Fibroblast of the aortic adventitia (primary cell): Measurements from ENCODE around the gene FJX1. TPM values are rescaled to one million over a fixed set of nuclear protein-coding genes. Genes with fewer than 3 reads are reported as not detected.

ENCODE experiments used
- DNase-seq: peaks from one replicate; pipeline ENCODE4 v3.0.0-alpha.2; 2010; ENCODE audit warnings: low read depth
- H3K4me3 ChIP-seq: 2 replicates; pipeline ENCODE4 v1.5.1; 2011; ENCODE audit warnings: low read depth, mild to moderate bottlenecking, control low read depth, low read length, moderate library complexity
- CTCF ChIP-seq: IDR thresholded peaks from 2 replicates; pipeline ENCODE4 v1.5.1; 2011; ENCODE audit warnings: mild to moderate bottlenecking, low read length, control low read depth, inconsistent platforms; ENCODE audit not compliant: insufficient read depth
- total RNA-seq: library from RNA; depleted of rRNA; stranded (reverse); fragments of >200 nt; gene quantifications from 2 replicates; pipeline ENCODE4 v1.2.3, GENCODE V29; 2012; ENCODE audit warnings: low replicate concordance

The FJX1 gene
- total RNA-seq, 1 donor, result 78.2 TPM

- no peak for TF ChIP-seq CTCF
- no peak for DNase-seq
These were observed 36.5 kb downstream of the FJX1 start for GRCh38 chr11:35654711-35655110.

GRCh38 chr11:35655254-35655653 is 37.0 kb downstream of the FJX1 start:
- DNase-seq, result no peak
- TF ChIP-seq CTCF, result no peak

More at GRCh38 chr11:35654711-35655110, 36.5 kb downstream of the FJX1 start:
- no peak overlapping the region for H3K4me3 ChIP-seq

GRCh38 chr11:35655856-35656255 is 37.6 kb downstream of the FJX1 start:
- no peak overlapping the region for H3K4me3 ChIP-seq
- DNase-seq, result no peak

More at GRCh38 chr11:35655254-35655653, 37.0 kb downstream of the FJX1 start:
- no peak overlapping the region for H3K4me3 ChIP-seq

GRCh38 chr11:35658020-35658948 is 40.0 kb downstream of the FJX1 start:
- no peak for TF ChIP-seq CTCF
- DNase-seq, result no peak
- no peak overlapping the region for H3K4me3 ChIP-seq

More at GRCh38 chr11:35655856-35656255, 37.6 kb downstream of the FJX1 start:
- no peak for TF ChIP-seq CTCF

GRCh38 chr11:35661534-35661933 is 43.3 kb downstream of the FJX1 start:
- peak overlapping the region; percentile 96 for H3K4me3 ChIP-seq
- no peak for DNase-seq
- TF ChIP-seq CTCF, result no peak

- H3K4me3 ChIP-seq, result peak overlapping the region; percentile 96
- no peak for TF ChIP-seq CTCF
- DNase-seq, result no peak
These were observed 43.9 kb downstream of the FJX1 start for GRCh38 chr11:35662061-35662648.
